Fibroblast of skin of abdomen (primary cell): ENCODE results near the gene HFM1.

Experiments used
- DNase-seq: peaks from one replicate; pipeline ENCODE4 v3.0.0-alpha.2; 2013

HFM1 gene

GRCh38 chr1:91245435-91245834 is 159.2 kb downstream of the HFM1 start:
- no peak for DNase-seq

GRCh38 chr1:91244737-91245136 is 159.9 kb downstream of the HFM1 start:
- no peak for DNase-seq

DNA sequence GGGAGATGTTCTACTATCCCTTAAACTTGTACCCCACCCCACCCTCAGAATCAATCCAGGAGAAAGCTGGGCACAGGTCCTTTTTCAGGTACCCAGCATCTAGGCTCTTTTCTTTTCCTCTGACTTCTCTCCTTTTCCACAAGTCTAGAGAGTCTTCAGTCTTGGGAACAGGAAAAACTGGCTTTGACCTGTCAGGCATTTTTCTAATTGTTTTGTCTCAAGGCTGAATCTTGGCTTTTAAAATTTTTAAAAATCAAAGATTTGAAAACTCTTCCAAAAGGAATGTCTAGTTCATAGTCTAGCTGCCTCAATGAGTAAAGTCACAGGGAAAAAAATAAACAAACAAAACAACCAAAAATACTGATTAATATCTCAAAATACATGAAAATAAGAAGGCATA is 161.5 kb downstream of the HFM1 start:
- no peak for DNase-seq

GRCh38 chr1:91234181-91234580 is 170.5 kb downstream of the HFM1 start:
- no peak for DNase-seq

GRCh38 chr1:91226741-91227140 is 177.9 kb downstream of the HFM1 start:
- no peak for DNase-seq

DNA sequence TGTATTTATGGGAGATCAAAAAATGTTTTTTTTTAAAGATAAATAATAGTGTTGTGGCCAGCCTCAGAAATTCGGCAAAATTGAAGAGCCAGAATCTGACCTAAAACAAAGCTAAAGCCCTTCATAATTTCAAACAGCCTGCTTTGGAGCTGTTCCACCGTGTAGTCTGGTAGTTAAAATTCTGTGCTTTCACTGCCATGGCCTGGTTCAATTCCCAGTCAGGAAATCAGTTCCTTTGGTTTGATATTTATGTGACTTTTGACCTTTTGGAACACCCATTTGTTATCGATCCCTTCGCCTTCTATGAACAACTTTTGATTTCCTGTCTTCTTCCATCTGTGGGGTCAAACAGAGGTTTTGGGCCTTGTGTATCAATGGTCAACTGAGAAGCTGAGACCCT is 179.8 kb downstream of the HFM1 start:
- no peak for DNase-seq

GRCh38 chr1:91221017-91221416 is 183.6 kb downstream of the HFM1 start:
- no peak for DNase-seq

GRCh38 chr1:91217911-91218310 is 186.7 kb downstream of the HFM1 start:
- DNase-seq: no peak
